Amygdala (tissue), 56 donors: ENCODE results near the gene ZNF142.

Source experiments
- DNase-seq, 56 donors: peaks; one replicate each; lab custom pipeline; 2025; lab: John Stamatoyannopoulos, UW

Gene ZNF142

GRCh38 chr2:218659258-218659987, at the start of gene ZNF142, which contains the start of gene BCS1L:
TSS of gene ZNF142 (minus strand) at chr2:218659623. CDS start at chr2:218656429, 3,194 bp downstream.
TSS of gene BCS1L (plus strand) at chr2:218659683. CDS start at chr2:218660988, 1,305 bp downstream.
- DNase-seq, result peak; percentile 20 to 96 (median 87)

- DNase-seq, result no peak
Observed at GRCh38 chr2:218708086-218708485, 48.7 kb upstream of the ZNF142 start.

- no peak for DNase-seq
Observed at GRCh38 chr2:218703341-218703740, 43.9 kb upstream of the ZNF142 start.

- peak in 15 of 56 donors; percentile 3 to 53 (median 19) for DNase-seq
Observed at GRCh38 chr2:218701806-218702205, 42.4 kb upstream of the ZNF142 start.

GRCh38 chr2:218698885-218699284, 39.5 kb upstream of the ZNF142 start:
- DNase-seq, result peak in 1 of 56 donors; percentile 5

GRCh38 chr2:218694405-218695145, 35.2 kb upstream of the ZNF142 start:
- no peak for DNase-seq

GRCh38 chr2:218691234-218691633, 31.8 kb upstream of the ZNF142 start:
- DNase-seq, result no peak

- peak in 29 of 56 donors; percentile 5 to 75 (median 34) for DNase-seq
Observed at GRCh38 chr2:218687400-218688060, 28.1 kb upstream of the ZNF142 start.

- no peak for DNase-seq
Observed at GRCh38 chr2:218680061-218680460, 20.6 kb upstream of the ZNF142 start.

- DNase-seq, result no peak
Observed at GRCh38 chr2:218679119-218679518, 19.7 kb upstream of the ZNF142 start.

- DNase-seq, result peak; percentile 31 to 91 (median 80)
Observed at GRCh38 chr2:218671654-218672566, 12.5 kb upstream of the ZNF142 start, which contains the start of the genes RNF25 and STK36. TSS of gene RNF25 (minus strand) at chr2:218672002. CDS start at chr2:218671970, 32 bp downstream. TSS of gene STK36 (plus strand) at chr2:218672086. CDS start at chr2:218672830, 744 bp downstream.

GRCh38 chr2:218671097-218671653, 11.8 kb upstream of the ZNF142 start:
- DNase-seq, result no peak

GRCh38 chr2:218664653-218665052, 5.2 kb upstream of the ZNF142 start:
- DNase-seq, result no peak

- DNase-seq, result no peak
Observed at GRCh38 chr2:218663901-218664300, 4.5 kb upstream of the ZNF142 start.

GRCh38 chr2:218662827-218663226, 3.4 kb upstream of the ZNF142 start:
- no peak for DNase-seq

GRCh38 chr2:218662377-218662776, 3.0 kb upstream of the ZNF142 start:
- DNase-seq, result no peak

GRCh38 chr2:218659988-218660358, 550 bp upstream of the ZNF142 start:
- DNase-seq, result no peak

GRCh38 chr2:218658671-218659257, 659 bp downstream of the ZNF142 start:
- DNase-seq, result peak in 2 of 56 donors; percentile 17 to 21

- DNase-seq, result no peak
Observed at GRCh38 chr2:218655751-218656150, 3.7 kb downstream of the ZNF142 start.
